ENCODE measurements around the gene SEC24C.
"Not testable (repeated sequence)": the region's sequence is repeated elsewhere in the genome, so short reads cannot be mapped to it uniquely, and the experiment has no call there.

Gene SEC24C, protein sequence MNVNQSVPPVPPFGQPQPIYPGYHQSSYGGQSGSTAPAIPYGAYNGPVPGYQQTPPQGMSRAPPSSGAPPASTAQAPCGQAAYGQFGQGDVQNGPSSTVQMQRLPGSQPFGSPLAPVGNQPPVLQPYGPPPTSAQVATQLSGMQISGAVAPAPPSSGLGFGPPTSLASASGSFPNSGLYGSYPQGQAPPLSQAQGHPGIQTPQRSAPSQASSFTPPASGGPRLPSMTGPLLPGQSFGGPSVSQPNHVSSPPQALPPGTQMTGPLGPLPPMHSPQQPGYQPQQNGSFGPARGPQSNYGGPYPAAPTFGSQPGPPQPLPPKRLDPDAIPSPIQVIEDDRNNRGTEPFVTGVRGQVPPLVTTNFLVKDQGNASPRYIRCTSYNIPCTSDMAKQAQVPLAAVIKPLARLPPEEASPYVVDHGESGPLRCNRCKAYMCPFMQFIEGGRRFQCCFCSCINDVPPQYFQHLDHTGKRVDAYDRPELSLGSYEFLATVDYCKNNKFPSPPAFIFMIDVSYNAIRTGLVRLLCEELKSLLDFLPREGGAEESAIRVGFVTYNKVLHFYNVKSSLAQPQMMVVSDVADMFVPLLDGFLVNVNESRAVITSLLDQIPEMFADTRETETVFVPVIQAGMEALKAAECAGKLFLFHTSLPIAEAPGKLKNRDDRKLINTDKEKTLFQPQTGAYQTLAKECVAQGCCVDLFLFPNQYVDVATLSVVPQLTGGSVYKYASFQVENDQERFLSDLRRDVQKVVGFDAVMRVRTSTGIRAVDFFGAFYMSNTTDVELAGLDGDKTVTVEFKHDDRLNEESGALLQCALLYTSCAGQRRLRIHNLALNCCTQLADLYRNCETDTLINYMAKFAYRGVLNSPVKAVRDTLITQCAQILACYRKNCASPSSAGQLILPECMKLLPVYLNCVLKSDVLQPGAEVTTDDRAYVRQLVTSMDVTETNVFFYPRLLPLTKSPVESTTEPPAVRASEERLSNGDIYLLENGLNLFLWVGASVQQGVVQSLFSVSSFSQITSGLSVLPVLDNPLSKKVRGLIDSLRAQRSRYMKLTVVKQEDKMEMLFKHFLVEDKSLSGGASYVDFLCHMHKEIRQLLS

GRCh38 chr10:73743905-73744663 is at the start of gene SEC24C:
TSS of gene SEC24C (plus strand) at chr10:73744372. CDS start at chr10:73746833, 2,461 bp downstream.
- H3K4me1 ChIP-seq (ENCODE audit: control insufficient read depth, insufficient read depth, low read length): peaks cover 5% of the 10 kb centered on the region
- H3K36me3 ChIP-seq (ENCODE audit: control insufficient read depth in 2 of 2, insufficient read depth in 2 of 2, low read length in 2 of 2): peaks cover 3 to 10% of the 10 kb centered on the region in 2 donors
- H3K27me3 ChIP-seq (ENCODE audit: control insufficient read depth in 1 of 2, insufficient read depth in 2 of 2, low read length in 2 of 2): no peaks in the 10 kb centered on the region
- peak within 1 kb of the TSS; percentile 98 for H3K27ac ChIP-seq (ENCODE audit: low read length)
- peak within 1 kb of the TSS; percentile 68 to 100 for H3K4me3 ChIP-seq (ENCODE audit: low read length in 2 of 2)
- H3K9ac ChIP-seq (ENCODE audit: low read length in 2 of 2): peak within 1 kb of the TSS; percentile 97
- no peaks in the 10 kb centered on the region for H3K9me3 ChIP-seq (ENCODE audit: control insufficient read depth in 2 of 2, low read length in 2 of 2)

GRCh38 chr10:73695302-73695701 is 48.9 kb upstream of the SEC24C start:
- H3K27me3 ChIP-seq (ENCODE audit: control insufficient read depth in 1 of 2, insufficient read depth in 2 of 2, low read length in 2 of 2); H3K9me3 ChIP-seq (ENCODE audit: control insufficient read depth in 2 of 2, low read length in 2 of 2); H3K9ac ChIP-seq (ENCODE audit: low read length in 2 of 2); H3K4me1 ChIP-seq (ENCODE audit: control insufficient read depth, insufficient read depth, low read length); H3K36me3 ChIP-seq (ENCODE audit: control insufficient read depth in 2 of 2, insufficient read depth in 2 of 2, low read length in 2 of 2); H3K27ac ChIP-seq (ENCODE audit: low read length); H3K4me3 ChIP-seq (ENCODE audit: low read length in 2 of 2): not testable (repeated sequence)

DNA sequence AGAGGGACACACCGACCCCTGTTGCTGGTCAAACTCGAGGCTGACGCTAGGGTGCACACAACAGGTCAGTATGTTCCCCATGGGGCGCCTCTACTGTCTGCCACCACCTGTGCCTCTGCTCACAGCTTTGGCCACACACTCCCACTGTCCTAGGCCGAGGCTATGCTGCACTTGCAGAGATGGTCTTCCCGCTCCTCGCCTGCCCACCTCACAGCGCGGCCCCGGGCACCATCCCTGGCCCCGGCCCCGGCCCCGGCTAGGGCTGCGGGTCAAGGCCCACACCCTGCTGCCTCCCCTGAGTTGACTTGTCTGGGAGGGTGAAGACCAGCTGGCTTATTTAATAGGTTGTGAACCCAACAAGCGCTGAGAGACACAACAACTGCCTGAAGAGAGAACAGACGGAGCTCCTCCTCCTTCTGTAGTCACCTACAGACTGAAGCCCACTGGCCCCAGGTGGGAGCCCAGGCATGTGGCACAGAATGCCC is 46.5 kb upstream of the SEC24C start, which contains the start of gene AGAP5:
Gene AGAP5, minus strand, starts transcription at position 435 of the 485 bp plus-strand sequence. Its CDS starts 354 bp downstream, at position 81.
- not testable (repeated sequence) for H3K4me3 ChIP-seq (ENCODE audit: low read length in 2 of 2); H3K27ac ChIP-seq (ENCODE audit: low read length); H3K27me3 ChIP-seq (ENCODE audit: control insufficient read depth in 1 of 2, insufficient read depth in 2 of 2, low read length in 2 of 2); H3K9ac ChIP-seq (ENCODE audit: low read length in 2 of 2); H3K36me3 ChIP-seq (ENCODE audit: control insufficient read depth in 2 of 2, insufficient read depth in 2 of 2, low read length in 2 of 2); H3K9me3 ChIP-seq (ENCODE audit: control insufficient read depth in 2 of 2, low read length in 2 of 2); H3K4me1 ChIP-seq (ENCODE audit: control insufficient read depth, insufficient read depth, low read length)

DNA sequence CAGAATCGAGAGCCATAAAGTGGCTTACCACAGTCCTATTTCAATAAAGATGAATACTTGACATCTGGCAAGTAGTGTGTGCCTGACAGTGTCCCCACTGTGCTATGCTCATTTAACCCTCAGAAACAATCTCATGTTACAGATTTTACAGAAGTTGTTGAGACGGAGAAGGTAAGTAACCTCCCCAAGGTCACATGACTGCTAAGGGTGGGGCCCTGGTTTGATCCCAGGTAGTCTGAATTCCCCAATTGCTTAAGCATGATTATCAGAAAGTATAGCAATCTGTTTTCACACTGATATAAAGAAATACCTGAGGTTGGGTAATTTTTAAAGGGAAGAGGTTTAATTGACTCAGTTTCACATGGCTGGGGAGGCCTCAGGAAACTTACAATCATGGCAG is 45.4 kb upstream of the SEC24C start:
- not testable (repeated sequence) for H3K9ac ChIP-seq (ENCODE audit: low read length in 2 of 2); H3K27me3 ChIP-seq (ENCODE audit: control insufficient read depth in 1 of 2, insufficient read depth in 2 of 2, low read length in 2 of 2); H3K9me3 ChIP-seq (ENCODE audit: control insufficient read depth in 2 of 2, low read length in 2 of 2); H3K27ac ChIP-seq (ENCODE audit: low read length); H3K4me3 ChIP-seq (ENCODE audit: low read length in 2 of 2); H3K36me3 ChIP-seq (ENCODE audit: control insufficient read depth in 2 of 2, insufficient read depth in 2 of 2, low read length in 2 of 2); H3K4me1 ChIP-seq (ENCODE audit: control insufficient read depth, insufficient read depth, low read length)

GRCh38 chr10:73703924-73704323 is 40.2 kb upstream of the SEC24C start:
- not testable (repeated sequence) for H3K9me3 ChIP-seq (ENCODE audit: control insufficient read depth in 2 of 2, low read length in 2 of 2); H3K27ac ChIP-seq (ENCODE audit: low read length); H3K4me3 ChIP-seq (ENCODE audit: low read length in 2 of 2); H3K36me3 ChIP-seq (ENCODE audit: control insufficient read depth in 2 of 2, insufficient read depth in 2 of 2, low read length in 2 of 2); H3K4me1 ChIP-seq (ENCODE audit: control insufficient read depth, insufficient read depth, low read length); H3K27me3 ChIP-seq (ENCODE audit: control insufficient read depth in 1 of 2, insufficient read depth in 2 of 2, low read length in 2 of 2); H3K9ac ChIP-seq (ENCODE audit: low read length in 2 of 2)

DNA sequence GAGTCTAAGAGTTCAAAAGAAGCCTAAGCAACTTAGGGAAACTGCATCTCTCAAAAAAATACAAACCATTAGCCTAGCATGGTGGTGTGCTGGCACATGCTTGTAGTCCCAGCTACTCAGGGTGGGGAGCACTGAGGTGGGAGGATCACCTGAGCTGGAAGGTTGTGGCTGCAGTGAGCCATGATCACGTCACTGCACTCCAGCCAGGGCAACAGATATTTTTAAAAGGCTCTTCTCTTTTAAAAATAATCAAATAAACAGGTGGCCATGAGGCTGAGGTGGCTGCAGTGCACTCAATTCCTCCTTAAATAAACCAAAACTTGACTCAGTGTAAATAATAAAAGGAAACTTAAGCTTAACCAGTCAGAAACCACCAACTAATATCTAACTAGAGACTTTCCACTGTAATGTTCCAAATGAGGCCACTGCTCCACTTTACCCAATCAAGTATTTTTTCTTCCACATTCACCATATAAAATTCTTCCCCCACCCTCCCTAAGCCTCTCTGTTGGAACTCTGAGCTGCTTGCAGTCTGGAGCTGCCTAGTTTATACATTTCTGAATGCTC is 38.6 kb upstream of the SEC24C start:
- not testable (repeated sequence) for H3K27ac ChIP-seq (ENCODE audit: low read length); H3K27me3 ChIP-seq (ENCODE audit: control insufficient read depth in 1 of 2, insufficient read depth in 2 of 2, low read length in 2 of 2); H3K9ac ChIP-seq (ENCODE audit: low read length in 2 of 2); H3K4me1 ChIP-seq (ENCODE audit: control insufficient read depth, insufficient read depth, low read length); H3K36me3 ChIP-seq (ENCODE audit: control insufficient read depth in 2 of 2, insufficient read depth in 2 of 2, low read length in 2 of 2); H3K4me3 ChIP-seq (ENCODE audit: low read length in 2 of 2); H3K9me3 ChIP-seq (ENCODE audit: control insufficient read depth in 2 of 2, low read length in 2 of 2)

DNA sequence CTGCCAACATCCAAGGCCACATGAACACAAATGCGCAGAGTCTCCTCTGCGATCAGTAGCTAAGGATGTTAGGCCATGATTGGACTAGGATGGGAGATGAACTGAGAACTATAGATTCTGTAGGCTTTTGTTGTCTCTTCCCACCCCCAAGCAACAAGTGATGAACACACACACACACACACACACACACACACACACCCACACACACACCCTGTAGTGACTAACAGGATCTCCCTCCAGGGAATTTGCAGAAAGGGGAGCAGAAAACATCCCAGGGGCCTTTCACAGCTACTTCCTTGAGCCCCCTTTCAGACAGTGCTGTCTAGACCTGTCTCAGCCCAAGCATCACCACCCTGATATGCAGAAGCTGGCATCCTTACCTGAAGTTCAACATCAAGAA is 37.7 kb upstream of the SEC24C start:
- not testable (repeated sequence) for H3K36me3 ChIP-seq (ENCODE audit: control insufficient read depth in 2 of 2, insufficient read depth in 2 of 2, low read length in 2 of 2); H3K9ac ChIP-seq (ENCODE audit: low read length in 2 of 2); H3K27me3 ChIP-seq (ENCODE audit: control insufficient read depth in 1 of 2, insufficient read depth in 2 of 2, low read length in 2 of 2); H3K4me1 ChIP-seq (ENCODE audit: control insufficient read depth, insufficient read depth, low read length); H3K27ac ChIP-seq (ENCODE audit: low read length); H3K4me3 ChIP-seq (ENCODE audit: low read length in 2 of 2); H3K9me3 ChIP-seq (ENCODE audit: control insufficient read depth in 2 of 2, low read length in 2 of 2)

DNA sequence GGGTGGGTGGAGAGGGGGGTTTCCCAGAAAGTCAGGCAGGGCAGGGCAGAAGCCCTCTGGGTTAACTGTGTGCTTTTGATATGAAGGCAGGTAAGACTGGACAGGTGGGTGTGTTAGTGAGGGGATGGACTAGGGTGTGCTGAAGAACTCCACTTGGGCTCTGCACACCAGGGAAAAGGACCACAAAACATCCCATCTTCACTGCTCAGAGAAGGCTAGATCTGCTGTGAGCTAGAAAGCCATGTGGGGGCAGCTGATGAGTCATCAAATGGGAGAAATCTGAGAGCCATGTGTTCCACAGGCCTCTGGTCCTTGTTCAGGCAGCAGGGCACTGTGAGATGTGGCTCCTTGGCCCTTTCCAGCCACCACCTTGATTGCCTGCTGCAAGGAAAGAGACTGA is 36.5 kb upstream of the SEC24C start:
- H3K4me1 ChIP-seq (ENCODE audit: control insufficient read depth, insufficient read depth, low read length); H3K27me3 ChIP-seq (ENCODE audit: control insufficient read depth in 1 of 2, insufficient read depth in 2 of 2, low read length in 2 of 2); H3K4me3 ChIP-seq (ENCODE audit: low read length in 2 of 2); H3K36me3 ChIP-seq (ENCODE audit: control insufficient read depth in 2 of 2, insufficient read depth in 2 of 2, low read length in 2 of 2); H3K9me3 ChIP-seq (ENCODE audit: control insufficient read depth in 2 of 2, low read length in 2 of 2); H3K9ac ChIP-seq (ENCODE audit: low read length in 2 of 2); H3K27ac ChIP-seq (ENCODE audit: low read length): not testable (repeated sequence)

DNA sequence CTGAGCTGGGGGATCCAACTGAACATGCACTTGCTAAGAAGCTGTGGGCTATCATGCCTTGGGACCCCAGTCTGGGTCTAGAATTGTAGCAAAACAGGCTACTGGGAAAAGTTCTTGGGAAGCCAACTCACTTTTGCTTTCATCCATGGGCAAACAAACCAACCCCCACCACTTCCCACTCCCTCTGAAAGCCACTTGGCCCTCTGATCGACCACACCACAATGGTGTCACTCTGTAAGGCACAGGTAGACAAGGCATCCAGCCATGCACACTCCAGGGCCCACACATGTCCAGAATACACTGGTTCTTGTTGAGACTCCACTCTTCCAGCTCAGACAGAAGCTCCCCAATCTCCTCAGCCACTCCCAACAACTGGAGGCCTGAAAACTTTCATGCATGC is 36.0 kb upstream of the SEC24C start:
- H3K36me3 ChIP-seq (ENCODE audit: control insufficient read depth in 2 of 2, insufficient read depth in 2 of 2, low read length in 2 of 2); H3K4me1 ChIP-seq (ENCODE audit: control insufficient read depth, insufficient read depth, low read length); H3K27ac ChIP-seq (ENCODE audit: low read length); H3K4me3 ChIP-seq (ENCODE audit: low read length in 2 of 2); H3K9ac ChIP-seq (ENCODE audit: low read length in 2 of 2); H3K27me3 ChIP-seq (ENCODE audit: control insufficient read depth in 1 of 2, insufficient read depth in 2 of 2, low read length in 2 of 2); H3K9me3 ChIP-seq (ENCODE audit: control insufficient read depth in 2 of 2, low read length in 2 of 2): not testable (repeated sequence)

DNA sequence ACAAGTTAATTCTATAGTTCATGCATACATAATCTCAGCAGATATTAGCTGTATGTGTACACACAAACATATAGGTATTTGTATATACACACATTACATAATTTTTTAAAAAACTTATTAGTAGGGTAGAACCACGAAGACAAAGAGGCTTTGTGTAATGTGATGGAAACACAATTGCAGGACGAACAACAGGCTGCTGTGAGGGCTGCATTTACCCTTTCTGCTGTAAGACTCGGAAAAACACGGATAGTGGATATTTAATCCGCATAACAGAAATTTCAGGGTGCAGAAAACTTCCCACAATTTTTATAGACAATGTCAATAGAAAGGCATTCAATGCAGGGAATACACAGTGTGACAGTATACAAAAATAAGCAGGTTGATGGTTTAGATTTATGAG is 32.5 kb upstream of the SEC24C start:
- H3K4me3 ChIP-seq (ENCODE audit: low read length in 2 of 2); H3K27ac ChIP-seq (ENCODE audit: low read length); H3K9me3 ChIP-seq (ENCODE audit: control insufficient read depth in 2 of 2, low read length in 2 of 2); H3K4me1 ChIP-seq (ENCODE audit: control insufficient read depth, insufficient read depth, low read length); H3K9ac ChIP-seq (ENCODE audit: low read length in 2 of 2); H3K27me3 ChIP-seq (ENCODE audit: control insufficient read depth in 1 of 2, insufficient read depth in 2 of 2, low read length in 2 of 2): not testable (repeated sequence)
- peaks cover 8 to 12% of the 10 kb centered on the region in 2 donors for H3K36me3 ChIP-seq (ENCODE audit: control insufficient read depth in 2 of 2, insufficient read depth in 2 of 2, low read length in 2 of 2)

Data from stomach smooth muscle (tissue), 2 donors.